Islet precursor cell (in vitro differentiated cells): ENCODE measurements around the gene SFT2D3.

Experiments used
- DNase-seq: peaks from one replicate; pipeline ENCODE4 v3.0.0-alpha.2; 2018

SFT2D3 gene, protein sequence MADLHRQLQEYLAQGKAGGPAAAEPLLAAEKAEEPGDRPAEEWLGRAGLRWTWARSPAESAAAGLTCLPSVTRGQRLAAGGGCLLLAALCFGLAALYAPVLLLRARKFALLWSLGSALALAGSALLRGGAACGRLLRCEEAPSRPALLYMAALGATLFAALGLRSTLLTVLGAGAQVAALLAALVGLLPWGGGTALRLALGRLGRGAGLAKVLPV

DNA sequence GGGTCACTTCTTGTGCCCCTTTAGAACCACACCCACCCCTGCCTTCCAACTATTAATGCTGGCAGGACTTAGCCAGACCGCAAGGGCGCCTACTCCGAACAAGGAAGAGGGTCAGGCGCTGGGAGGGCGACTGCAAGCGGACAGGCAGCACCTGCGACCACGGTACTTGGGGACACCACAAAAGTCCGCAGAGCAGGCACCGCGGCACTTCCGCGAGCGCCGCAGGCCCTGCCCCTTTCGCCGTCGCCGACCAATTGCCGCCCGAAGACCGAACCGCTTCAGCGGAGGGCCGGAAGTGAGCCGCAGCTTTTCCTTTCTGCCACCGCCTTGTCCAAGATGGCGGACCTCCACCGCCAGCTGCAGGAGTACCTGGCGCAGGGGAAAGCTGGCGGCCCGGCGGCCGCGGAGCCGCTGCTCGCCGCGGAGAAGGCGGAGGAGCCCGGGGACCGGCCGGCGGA is at the start of gene SFT2D3:
Gene SFT2D3, plus strand, starts transcription at position 305 of the 458 bp plus-strand sequence. Its CDS starts 32 bp downstream, at position 337.
- DNase-seq, result peak; percentile 97

DNA sequence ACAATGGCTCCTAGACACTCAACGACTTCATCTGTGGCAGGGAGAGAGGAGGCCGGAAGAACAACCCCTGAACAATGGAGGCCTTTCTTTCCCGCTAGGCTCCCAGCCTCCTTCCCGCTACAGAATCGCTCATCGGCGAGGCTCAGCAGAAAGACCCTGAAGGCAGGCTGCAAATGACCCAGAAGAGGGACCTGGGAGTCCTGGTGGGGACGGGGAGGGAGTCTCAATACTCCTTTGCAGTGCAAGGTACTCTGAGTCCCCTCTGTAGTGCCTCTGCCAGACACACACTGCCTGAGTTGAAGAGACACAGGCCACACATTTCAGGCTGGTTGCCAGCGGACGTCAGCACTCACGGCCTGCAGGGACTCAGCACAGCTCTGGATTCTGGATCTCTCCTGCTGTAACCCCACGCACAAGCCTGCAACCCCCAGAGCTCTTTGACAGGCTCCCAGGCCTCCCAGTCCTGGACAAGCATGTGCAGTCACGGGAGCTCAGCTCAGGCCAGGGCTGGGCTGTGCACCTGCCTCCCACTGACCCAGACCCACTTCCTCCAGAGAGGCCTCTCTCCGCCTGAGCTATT is 49.2 kb upstream of the SFT2D3 start:
- DNase-seq, result peak; percentile 78

DNA sequence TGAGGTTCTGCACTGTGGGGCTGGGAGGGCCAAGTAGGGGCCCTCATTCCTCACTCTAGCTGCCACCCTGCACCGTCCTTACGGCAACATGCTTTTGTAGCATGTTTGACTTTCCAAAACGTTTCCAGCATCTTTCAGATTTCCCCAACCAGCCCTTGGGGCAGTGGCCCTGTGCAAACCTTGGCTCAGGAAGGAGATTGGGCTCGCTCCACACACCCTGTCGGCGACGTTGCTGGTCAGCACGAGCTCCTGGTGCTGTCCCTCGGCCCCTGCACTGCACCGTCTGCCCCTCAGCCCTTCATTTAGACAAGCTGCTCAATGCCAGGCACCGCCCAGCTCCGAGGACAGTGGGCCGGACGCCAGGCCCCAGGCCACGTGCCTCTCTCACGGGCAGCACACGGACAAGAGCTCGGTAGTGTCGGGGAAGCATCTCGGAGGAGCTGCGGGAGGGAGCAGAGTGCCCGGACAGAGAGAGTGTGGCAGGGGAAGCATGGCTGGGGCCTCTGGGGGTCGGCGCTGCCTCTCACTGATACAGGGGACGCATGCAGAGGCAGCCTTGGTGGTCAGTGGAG is 48.4 kb upstream of the SFT2D3 start:
- no peak for DNase-seq

DNA sequence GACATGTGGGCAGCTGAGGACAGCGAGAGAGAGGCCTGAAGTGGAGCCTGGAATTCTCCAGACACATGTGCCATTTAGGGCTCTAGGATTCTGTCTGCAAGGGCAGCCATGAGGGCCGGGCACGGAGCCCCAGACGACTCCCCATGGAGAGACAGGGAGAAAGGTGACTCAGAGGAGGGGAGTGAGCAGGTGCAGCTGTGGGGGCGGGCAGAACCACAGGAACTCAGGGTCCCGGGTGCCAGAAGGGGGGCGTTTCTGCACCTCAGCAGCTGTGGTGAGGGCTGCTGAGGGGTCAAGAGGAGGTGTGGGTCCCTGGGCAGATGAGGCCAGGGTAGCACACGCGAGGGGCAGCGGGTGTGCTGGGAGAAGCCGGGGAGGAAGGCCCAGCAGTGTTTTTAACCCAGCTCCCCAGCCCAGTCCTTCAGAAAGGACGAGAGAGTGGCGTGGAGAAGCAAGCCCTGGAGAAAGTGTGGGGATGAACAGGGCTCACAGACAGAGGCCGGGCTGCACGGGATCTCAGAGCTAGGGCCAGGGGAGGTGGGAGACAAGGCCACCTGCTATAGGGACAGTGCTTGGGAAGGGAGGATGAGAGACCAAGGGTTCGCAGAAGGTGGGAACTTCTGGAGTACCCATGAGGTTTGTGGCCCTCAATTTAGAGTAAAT is 47.7 kb upstream of the SFT2D3 start:
- DNase-seq, result no peak

DNA sequence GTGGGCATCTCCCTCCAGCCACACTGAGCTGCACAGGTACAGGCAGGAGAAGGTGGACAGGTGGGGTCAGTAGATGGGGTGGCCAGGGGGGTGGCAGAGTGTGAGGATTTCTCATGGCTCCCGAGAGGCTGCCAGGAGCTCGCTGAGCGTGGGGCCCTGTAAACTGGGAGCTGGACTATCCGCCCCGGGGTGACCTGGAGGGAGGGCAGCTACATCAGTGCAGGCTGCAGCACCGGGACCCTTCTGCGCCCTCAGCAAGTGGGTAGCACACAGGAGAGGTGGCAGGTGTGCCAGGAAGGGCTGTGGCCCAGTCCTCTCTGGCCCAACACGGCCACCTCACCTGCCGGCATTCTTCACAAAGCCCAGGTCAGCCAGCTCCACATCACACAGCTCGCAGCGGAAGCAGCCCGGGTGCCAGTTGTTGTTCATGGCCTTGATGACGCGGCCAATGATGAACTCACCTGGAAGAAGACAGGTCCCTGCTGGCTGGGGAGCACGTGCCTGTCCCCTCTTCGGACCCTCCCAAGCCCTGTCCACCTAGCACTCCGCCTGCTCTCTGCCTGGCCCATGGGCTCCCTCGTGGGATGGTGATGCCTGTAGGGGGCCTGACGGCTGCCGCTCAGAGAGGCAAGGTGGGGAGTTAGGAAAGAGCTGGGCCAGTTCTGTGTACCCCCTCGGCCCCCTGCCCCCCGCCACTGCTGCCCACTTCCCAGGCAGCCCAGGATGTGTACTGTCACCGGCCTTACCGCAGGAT is 47.0 kb upstream of the SFT2D3 start:
- DNase-seq, result no peak

DNA sequence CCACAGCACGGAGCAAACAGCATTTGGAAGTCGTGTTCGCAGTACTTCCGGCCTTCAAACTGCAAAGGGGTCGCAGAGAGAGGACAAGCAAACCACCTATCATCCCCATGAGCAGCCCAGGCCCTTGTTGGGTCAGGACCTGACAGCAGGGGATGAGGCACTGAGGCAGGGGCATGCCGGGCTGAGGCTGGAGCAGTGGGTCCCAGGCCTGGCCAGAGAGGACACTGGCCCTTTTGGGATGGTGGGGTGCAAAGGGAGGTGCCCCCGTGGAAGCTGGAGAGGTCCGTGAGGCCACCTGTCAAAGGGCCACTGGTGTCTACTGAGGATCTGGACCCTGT is 46.5 kb upstream of the SFT2D3 start:
- DNase-seq, result no peak

DNA sequence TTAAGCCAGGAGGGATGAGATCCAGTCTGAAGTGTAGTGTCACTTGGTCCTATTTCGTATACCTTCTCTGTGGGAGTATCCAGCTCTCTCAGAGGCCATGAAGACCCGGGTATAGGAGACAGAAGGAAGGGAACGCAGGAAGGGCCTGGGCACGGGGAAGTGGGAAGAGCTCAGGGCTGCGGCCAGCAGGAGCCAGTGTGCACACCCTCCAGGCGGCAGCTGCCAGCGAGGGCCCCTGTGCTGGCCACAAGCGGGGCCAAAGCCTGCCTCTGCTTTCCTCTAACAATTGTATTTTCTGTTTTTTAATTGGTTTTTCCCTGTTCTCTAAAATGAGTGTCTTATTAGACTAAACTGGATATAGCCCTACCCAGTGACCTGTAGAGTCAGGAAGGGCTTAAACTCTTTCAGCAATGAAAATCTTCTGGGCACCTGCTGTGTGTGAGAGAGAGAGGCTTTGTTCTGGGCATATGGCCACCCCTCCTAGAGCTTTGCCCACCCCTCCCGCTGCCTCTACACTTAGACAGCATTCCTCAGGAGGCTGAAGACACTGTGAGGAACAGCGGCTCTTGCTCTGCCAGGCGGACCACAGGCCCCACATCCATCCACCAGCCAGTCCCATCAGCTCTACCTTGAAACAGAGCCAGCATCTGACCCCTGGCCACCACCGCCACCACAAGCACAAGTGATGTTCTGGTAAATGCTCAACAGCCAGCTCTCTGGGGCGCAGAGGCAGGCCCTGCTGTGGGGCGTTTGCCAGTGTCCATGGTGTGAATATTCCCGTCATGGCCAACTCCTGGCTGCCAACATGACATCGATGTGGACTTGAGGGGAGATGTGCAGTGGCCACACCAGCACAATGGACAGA is 45.9 kb upstream of the SFT2D3 start:
- no peak for DNase-seq

DNA sequence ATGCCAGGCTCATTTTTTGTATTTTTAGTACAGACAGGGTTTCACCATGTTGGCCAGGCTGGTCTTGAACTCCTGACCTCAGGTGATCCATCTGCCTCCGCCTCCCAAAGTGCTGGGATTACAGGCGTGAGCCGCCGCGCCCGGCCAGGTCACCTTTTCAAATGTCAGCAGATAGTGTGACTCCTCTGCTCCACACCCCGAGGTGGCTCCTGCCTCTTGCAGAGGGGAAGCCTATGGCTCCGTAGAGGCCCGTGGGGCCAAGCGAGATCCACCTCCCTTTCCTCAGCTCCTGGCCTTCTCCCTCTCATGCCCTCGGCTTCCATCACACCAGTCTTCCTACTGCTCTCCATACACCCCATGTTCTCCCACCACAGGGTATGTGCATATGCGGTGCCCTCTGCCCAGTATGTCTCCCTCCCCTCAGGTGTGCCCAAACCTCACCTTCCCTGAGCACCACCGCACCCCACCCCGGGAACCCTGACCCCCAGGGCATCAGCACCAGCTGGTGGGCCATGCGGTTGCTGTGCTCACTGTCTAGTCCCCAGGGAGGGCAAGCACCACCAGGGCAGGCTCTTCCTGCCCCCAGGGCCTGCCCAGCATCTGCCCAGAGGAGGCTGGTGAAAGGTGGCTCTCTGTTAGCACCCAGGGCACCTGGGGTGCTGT is 44.6 kb upstream of the SFT2D3 start:
- no peak for DNase-seq

DNA sequence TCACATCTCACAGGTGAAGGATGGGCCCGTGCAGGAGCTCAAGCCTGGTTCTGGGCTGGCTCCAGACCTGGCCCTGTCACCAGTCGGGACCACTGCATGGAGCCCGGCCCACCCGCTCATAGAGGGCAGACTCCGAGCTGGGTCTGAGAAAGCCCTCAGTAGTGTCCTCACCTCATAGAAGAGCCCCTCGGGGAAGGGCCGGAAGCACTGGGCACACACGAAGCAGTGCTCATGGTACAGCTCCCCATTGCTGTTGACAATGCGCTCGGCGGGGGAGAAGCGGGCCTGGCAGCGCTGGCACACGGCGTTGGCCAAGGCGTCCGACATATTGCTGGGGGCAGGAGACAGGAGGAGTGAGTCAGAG is 44.1 kb upstream of the SFT2D3 start:
- no peak for DNase-seq

DNA sequence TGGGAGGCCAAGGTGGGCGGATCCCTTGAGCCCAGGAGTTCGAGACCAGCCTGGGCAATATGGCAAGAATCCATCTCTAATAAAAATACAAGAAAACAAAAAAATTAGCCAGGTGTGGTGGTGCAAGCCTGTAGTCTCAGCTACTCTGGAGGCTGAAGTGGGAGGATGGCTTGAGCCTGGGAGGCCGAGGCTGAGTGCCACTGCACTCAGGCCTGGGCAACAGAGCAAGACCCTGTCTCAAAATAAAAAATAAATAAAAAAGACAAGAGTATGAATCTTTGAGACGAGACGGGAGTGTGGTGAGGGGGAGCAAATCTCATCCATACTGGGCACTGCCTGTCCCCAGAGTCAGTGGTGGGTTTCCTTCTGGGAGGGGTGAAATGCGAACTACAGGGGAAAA is 43.2 kb upstream of the SFT2D3 start:
- no peak for DNase-seq

DNA sequence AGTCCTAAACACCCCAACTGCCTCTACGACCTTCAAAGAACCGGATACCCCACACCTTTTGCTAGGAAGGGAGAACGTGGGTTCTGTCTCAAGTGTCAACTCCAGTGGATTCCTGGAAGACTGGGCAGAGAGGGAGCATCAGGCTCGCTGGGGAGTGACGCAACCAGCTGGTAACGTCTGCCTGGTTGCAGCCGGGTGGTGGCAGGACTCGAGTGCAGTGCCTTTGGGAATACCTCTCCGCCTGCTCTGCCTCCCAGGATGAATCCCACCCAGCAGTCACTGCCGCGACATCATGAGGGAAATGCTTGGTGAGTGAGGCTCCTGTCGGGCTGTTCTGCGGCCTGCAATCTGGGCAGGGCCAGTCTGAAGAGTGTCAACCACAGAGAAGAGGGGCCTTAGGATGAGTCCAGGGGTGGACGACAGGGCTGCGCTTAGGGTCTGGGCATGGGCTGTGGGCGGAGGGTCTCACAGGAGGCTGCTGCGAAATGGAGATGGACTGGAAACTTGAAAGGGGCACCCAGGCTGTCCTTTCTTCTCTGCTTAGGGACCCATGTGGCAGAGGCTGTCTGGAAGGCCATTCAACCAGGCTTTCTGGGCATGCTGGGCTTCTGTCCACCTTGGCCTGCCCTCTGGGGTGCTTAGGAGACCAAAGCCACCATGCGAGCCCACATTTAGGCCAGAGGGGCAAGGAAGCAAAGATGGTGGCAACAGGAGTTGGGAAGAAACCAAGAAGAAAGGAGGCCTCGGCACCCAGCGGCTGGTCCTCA is 42.5 kb upstream of the SFT2D3 start:
- no peak for DNase-seq

DNA sequence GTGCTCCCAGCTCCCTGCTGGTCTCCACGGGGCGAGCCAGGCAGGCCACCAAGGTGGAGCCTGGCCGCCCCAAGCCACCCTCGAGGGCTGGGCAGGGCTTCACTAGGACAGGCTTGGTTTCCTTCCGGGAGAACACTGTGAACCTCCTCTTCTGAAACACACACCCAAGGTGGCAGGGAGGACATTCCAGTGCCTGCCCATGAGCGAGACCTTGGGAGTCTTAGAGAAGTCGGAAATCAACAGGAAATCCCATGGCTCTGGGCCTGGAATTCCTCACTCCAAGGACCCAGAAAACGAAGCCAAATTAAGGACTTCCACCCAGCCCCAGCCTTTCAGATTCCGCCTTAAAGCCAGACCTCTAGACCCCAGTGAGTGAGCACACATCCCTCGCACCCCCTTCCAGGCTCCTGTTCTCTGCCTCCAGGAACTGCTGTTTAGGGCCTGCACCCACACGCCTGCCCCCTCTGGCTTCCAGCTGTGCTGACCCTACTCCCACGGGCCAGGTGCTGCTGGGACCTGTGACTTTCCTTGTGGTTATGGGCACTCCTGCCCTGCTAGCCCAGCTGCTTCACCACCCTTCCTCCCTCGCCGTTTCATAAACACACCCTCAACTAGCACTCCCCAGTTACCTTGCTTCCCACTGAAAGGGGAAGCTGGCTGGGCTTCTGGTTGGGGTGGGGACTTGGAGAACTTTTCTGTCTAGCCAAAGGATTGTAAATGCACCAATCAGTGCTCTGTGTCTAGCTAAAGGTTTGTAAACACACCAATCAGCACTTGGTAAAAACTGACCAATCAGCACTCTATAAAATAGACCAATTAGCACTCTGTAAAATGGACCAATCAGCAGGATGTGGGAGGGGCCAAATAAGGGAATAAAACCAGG is 41.6 kb upstream of the SFT2D3 start:
- DNase-seq, result no peak

DNA sequence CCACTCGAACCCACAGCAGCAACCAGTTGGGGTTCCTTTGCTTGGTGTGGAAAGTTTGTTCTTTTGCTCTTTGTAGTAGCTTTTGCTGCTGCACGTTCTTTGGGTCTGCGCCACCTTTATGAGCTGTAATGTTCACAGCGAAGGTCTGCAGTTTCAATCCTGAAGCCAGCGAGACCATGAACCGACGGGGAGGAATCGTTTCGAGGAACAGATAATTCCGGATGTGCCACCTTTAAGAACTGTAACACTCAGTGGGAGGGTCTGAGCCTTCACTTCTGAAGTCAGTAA is 41.1 kb upstream of the SFT2D3 start:
- DNase-seq, result no peak

DNA sequence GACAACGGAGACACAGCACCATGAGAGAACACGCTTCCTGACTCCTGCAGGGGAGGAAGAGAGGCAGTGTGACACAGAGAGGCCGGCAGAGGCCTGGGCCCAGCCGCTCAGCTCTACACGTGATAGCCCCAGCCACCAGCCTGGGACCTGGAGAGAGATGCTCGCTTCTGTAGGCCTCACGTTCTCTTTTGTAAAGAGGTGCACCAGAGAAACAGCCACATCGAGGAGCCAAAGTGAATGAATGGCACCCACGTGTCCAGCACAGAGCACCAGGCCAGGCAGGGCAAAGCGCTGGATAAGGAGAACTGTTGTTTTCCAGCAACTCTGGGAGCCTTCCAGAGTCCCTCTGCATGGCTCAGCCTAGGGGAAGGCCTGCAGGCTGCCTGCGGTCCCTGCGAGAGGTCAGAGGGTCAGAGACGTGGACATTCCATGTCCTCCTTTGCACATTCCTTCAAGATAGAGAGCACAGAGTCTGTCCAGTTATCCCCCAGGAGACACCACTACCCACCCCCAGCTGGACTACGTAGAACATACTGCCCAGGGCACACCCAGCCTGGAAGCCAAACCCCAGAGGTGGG is 40.1 kb upstream of the SFT2D3 start:
- peak; percentile 87 for DNase-seq

DNA sequence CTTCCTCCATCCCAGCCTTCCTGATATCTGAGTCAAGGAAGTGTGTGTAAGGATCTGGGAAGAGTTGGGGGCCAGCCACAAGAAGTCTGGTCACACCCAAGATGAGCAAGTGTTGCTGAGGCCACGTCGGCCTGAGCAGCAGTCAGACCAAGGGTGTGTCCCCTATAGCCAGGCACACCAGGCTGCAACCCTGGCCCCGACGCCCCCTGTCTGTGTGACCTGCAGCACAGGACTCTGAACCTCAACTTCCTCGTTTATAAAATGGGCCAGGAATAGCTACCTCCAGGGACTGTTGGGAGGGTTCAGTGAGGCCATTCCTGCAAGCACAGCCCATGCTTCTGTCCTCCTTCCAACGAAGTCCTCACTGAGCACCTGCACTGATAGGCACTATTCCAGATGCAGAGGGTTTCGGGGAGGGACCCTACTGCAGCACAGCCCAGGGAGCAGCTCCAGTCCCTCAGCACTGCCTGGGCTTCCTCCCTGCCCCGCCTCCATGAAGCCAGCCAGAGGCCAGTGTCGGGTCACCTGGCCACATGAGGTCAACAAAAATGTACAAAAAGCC is 39.3 kb upstream of the SFT2D3 start:
- DNase-seq, result peak; percentile 51

DNA sequence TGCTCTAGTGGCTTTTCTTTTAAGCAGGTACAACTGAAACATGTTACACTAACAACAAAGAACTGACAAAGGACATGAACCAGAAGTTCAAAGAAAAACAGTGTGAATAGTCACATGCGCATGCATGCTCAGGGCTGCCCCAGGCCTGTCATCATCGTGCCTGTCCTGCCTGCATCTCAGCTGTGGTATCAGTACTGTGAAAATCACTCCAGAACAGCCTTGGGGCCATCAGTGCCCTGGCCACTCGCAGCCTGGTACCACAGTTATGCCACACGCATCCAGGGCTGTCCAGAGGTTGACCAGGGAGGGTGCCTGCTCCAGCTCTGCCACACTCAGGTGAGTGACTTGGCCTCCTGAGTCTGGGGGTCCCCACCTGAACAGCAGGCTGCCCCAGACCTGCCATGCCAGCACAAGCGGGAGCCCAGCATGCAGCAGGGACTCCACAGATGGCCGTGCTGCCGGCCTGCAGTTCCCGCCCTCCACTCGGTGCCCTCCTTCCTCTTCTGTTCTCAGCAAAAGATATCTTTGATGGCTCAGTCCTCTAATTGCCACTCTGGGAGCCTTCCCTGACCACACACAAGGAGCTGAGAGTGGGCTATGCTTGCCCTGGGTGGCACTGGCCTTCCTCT is 38.2 kb upstream of the SFT2D3 start:
- peak; percentile 56 for DNase-seq

DNA sequence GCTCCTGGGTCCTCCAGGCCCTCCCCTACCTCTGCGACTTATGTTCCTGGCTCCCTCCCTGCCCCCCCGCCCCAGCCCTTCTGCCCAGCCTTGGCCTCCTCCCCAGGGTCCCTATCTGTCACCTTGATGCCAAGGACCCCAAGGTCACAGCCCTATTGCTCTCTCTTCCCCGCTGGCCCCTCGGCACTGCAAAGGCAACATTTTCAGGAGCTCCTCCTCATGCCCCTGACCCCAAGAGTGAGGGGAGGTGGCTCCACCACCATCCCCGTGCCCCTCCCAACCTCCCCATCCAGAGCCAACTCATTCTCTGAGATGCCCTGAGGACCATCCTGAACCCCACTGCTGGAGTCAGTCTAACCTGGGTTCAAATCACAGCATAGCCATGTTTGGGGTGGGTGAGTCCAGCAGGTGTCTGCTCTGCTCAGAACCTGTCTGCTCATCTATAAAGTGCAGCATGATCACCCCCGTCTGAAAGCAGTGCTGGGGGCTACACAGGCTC is 37.7 kb upstream of the SFT2D3 start:
- no peak for DNase-seq

DNA sequence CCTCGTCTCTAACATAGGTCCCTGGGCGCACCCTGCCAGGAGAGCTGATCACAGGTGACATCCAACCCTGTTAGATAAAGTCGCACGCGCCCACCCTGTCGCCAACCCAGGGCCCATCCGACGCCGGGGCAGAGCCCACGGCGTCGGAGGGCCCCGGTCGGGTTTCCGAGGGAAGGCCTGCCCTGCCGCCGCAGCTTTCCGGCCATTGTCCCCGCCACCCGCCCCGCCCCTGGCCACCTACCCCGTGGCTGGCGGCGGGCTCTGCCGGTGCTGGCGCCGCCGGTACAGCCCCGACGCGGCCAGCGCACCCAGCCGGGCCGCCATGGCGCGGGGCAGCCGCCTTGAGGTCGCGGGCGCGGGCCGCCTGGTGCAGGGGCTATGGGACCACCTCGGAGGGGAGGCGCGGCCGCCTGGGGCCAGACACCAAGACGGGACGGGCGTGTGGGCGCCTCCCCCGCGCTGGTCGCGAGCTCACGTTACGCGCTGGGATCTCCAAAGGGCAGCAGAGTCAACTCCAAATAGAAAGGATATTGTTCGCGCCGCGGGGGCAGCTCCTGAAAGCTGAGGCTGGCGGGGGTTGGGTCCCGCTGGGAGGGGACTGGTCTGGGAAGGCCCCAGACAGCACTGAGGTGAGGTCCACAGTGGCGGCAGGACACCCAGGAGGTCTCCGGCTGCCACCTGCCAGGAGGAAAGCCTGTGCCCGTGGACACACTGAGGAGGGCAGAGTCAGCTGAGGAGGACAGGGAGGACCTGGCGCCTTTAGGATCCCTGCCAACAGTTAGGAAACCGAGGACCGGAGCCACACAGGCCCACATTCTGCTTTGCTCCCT is 37.0 kb upstream of the SFT2D3 start:
- DNase-seq, result peak; percentile 75
